DMS53 (cell line): ENCODE results near the gene SLC35E2B.
"Not testable (repeated sequence)": the region's sequence is repeated elsewhere in the genome, so short reads cannot be mapped to it uniquely, and the experiment has no call there.

ENCODE experiments used
- DNase-seq: peaks from one replicate; lab custom pipeline; 2025; lab: John Stamatoyannopoulos, UW

The SLC35E2B gene

DNA sequence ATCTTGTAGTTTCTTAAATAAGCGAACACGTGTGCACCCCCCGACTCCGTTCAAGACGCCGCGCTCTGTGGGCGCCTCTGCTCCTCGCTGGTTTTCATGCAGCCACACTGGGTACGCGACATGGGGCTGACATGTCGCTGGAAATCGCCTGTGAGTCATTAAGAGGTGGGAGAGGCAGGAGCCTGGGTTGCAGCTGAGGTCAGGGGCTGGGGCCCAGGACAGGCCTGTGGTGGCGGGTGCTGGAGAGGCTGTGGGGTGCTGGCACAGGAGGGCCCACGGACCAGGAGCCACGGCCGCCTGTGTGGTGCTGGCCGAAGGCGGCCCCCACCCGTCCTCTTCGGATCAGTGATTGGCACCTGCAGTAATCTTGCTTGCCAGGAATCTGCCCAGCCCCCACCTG lies 17.8 kb downstream of the SLC35E2B start:
- DNase-seq: not testable (repeated sequence)

DNA sequence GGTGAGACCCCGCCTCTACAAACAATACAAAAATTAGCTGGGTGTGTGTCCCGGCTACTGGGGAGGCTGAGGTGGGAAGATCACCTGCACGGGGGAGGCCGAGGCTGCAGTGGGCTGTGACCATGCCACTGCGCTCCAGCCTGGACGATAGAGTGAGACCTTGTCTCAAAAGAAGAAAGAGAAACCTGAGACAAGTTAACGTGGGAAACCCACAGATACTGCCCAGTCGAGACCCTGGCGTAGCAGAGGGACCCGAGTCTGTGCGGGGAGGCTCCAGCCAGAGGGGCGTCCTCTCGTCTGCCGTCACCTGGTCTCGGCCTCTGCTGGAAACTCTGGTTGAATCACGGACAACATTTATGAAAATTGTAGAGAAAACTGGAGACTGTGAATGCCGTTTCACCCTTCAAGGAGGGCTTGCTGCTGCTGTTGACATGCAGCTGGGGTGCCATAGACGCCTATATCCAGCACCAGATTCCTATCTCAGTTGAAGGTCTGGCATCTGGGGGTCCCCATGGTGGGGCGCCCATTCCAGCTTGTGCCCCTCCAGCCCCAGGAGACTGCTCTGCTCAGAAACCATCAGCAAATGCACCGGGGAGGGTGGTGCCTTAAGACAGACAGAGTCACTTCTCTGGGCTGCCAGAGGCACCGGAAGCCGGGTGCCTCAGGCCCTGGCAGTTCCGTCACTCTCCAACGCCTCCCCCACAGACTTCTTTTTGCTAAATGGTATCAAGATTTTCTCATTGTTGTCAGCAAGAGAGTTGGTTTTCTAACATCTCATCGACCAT lies 20.2 kb downstream of the SLC35E2B start:
- DNase-seq: no peak

DNA sequence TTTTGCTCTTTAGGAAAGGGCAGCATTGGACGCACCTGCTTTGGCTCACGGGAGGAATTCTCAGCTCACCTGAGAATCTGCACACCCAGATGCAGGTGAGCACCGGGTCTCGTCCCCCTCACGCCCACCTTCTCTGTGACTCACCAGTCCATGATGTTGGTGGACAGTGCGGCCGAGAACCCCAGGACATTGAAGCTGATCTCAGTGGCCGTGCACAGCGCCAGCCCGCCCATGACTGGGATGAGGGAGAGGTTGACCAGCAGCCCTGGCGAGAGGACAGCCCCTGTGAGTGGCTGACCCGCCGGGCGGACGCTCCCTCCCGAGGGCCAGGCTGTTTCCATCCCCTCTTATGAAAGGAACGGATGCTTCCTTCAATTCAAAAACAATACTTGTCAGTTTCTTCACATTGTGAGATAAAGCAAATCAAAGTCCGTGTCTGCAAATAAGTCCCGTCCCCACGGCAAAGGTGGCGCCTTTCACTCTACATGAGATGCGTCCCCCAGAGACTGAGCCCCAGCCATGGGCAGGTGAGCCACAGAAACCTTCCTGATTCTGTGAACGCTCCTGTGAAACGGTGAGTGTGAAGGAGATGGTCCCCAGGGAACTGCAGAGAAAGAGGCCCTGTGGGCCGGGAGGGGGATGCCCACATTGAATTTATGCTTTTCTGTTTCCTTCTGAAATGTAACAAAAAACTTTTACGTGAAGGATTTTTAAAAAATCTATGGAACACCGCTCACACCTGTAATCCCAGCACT lies 21.1 kb downstream of the SLC35E2B start:
- DNase-seq: no peak

DNA sequence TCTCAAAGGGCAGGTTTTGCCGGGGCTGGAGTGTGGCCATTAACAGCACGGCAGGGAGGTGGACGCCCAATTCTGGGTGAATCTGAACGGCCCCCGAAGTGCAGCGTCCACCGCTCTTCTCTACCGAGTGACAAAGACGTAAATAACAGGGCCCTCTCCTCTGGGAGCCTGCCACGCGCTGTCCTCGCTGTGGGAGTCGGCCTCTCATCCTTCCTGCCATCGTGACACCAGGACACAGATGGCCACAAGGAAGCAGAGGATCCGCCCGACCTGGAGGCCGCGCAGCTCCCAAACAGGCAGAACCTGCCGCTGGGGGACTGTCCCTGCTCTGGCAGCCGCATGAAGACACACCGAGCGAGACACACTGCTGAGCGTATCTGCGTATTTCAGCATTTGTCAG lies 21.7 kb downstream of the SLC35E2B start:
- no peak for DNase-seq

DNA sequence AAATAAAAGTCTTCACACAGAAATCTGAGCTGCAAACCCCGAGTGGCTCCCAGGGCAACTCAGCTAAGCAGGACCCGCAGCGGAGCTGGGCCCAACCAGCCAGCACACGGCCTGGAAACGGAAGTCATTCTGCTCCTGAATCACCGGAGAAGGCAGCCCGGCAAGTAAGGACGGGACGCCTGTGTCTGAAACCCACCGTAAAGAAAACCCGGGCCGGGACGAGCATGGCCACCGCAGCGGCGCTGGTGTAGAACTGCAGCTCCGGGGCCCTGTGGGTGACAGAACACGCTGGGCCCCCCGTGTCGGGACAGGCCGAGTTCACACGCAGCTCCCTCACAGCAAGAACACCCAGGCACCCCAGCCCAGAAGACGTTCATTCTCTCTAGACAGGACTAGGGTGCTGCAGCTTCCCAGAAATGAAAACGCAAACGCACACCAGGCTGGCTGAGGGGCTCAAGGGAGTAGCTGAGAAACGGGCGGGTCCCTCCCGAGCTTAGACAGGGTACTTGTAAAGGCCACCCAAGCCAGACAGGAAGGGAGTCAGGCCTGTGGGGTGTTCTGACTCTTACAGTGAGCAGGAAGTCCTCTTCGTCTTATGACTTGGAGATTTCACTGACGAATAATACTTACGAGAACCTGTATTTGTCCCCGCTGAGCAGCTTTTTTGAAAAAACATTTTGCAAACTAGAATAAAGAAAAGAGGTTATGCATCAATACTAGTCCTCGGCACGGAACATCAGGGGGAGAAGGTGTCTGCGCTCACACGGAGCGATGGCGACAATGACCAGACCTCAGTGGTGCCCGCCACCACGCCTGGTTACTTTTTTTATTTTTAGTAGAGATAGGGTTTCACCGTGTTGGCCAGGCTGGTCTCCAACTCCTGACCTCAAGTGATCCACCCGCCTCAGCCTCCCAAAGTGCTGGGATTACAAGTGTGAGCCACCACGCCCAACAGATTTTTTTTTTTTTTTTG lies 22.8 kb downstream of the SLC35E2B start:
- DNase-seq: no peak

DNA sequence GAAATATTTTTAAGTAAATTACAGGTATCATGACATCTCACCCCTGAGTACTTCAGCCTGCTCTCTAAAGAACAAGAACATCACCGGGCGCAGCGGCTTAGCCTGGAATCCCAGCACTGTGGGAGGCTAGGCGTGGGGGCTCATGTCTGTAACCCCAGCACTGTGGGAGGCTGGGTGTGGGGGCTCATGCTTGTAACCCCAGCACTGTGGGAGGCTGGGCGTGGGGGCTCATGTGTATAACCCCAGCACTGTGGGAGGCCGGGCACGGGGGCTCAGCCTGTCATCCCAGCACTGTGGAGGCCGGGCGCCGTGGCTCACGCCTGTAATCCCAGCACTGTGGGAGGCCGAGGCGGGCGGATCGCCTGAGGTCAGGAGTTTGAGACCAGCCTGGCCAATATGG lies 26.1 kb downstream of the SLC35E2B start:
- DNase-seq: no peak

DNA sequence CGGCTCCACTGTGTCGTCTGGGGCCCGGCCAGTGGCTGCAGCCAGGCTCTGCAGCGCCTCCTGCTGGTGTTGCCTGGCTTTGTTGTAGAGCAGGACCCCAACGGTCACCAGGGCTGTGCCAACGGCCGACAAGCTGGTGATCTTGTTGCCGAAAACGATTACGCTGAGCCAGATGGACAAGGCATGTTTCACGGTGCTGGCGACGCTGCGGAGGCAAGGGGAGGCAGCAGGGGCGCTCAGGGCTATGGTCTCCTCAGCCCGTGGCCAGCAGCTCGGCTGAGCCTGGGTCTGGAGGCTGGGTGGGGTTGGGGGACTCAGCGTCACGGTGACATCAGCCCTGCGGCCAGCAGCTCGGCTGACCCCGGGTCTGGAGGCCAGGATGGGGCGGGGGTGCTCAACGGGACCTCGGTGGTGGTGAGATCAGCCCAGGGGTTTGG lies 26.8 kb downstream of the SLC35E2B start:
- peak; percentile 20 for DNase-seq

DNA sequence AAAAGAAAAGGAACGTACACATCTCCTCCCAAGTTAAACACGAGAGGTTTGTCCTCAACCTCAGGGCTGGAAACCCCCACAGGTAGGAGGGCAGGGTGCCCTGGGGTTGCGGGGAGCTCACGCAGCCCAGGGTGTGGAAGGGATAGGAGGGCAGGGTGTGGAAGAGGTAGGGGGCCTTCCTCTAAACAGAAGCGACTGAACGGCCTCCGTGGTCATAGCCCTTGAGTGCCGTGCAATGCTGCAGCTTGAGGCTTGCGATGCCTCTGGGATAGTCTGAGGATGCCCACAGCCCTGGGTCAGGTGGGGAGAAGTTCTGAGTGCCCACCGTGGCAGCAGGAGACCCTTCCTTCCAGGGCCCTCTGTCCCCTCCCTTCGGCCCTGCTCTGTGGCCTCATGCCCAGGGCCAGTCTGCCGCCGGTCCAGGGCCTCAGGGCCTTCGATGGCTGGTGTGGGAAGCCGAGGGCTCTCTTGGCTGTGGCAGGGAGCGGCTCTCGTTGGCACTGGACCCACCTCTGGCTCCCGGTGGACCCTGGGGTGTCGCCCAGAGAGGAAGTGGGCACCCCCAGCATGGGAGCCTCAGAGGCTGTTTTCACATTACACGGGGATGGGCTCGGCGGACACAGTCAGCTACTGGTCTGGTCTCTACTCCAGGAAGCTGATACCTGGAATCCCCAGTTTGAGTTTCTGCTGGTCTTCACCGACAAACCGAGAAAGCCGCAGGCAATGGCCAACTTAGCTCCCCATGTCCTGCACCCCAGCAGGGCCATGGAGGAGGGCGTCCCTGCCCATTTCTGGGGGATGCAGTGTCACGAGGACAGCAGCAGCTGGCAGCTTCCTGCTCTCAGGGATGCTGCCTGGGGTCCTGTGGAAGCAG lies 27.4 kb downstream of the SLC35E2B start:
- no peak for DNase-seq

DNA sequence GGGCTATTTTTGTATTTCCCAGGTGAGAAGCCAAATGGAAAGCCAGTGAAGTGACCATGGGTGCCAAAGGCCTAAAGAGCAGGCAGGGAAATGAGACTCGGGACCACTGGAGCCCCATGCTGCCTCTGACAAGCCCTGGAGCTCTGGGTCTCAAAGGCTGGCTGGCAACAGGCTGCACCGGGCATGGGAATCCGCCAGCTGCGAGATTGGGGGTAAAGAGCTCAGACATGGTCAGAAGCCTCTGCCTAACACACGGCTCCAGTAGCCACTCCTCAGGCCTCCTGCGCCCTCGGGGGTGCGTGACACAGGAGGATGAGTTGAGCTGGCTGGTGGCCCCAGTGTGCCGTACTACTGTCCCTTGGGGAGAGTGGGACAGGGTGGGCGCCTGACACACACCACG lies 28.3 kb downstream of the SLC35E2B start:
- not testable (repeated sequence) for DNase-seq

DNA sequence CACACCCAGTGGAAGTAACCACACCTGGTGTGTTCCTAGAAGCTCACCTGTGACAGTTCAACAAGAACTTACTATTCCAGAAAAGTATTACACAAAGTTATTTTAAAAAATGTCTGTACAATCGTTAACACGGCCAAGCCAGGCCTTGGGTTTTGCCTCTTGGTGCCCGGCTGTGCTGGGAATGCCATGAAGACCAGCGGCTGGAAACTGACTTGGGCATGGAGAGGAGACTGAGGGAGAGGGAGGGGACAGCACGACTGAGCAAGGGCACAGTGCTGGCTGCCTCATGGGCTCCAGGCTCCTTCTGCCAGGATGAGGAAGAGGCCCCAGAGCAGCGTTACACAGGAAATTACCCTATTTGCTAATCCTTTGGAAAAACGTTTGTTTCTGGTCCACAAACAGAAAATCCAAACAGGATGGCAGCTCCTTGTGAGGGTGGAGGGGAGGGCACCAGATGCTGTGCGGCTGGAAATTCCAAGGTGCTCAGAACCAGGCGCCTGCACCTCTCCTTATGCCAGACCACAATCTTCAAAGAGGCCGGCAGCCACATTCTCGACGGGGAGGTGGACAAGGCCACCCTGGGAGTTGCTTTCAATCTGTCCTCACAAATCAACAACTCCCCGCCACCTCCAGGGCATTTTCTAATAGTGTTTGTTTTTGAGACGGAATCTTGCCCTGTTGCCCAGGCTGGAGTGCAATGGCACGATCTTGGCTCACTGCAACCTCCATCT lies 29.6 kb downstream of the SLC35E2B start:
- DNase-seq: peak; percentile 20

DNA sequence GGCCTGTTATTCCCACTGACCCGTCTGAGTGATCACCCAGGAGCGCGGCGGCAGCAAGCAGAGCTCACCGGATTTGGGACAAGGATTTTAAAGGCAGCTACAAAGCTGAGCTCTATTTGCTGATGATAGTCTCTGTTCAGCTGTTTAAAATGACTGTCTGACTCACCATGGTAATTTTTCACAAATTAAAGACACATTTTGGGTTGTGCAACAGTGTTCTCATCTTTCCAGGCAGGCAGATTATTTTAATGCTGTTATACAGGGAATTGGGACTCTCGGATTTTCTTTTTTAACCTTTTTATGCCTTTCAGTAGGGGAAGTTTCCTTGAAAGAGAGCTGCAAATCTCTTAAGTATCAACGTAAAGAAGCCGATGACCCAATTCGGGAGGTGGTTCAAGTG lies 30.2 kb downstream of the SLC35E2B start:
- not testable (repeated sequence) for DNase-seq

DNA sequence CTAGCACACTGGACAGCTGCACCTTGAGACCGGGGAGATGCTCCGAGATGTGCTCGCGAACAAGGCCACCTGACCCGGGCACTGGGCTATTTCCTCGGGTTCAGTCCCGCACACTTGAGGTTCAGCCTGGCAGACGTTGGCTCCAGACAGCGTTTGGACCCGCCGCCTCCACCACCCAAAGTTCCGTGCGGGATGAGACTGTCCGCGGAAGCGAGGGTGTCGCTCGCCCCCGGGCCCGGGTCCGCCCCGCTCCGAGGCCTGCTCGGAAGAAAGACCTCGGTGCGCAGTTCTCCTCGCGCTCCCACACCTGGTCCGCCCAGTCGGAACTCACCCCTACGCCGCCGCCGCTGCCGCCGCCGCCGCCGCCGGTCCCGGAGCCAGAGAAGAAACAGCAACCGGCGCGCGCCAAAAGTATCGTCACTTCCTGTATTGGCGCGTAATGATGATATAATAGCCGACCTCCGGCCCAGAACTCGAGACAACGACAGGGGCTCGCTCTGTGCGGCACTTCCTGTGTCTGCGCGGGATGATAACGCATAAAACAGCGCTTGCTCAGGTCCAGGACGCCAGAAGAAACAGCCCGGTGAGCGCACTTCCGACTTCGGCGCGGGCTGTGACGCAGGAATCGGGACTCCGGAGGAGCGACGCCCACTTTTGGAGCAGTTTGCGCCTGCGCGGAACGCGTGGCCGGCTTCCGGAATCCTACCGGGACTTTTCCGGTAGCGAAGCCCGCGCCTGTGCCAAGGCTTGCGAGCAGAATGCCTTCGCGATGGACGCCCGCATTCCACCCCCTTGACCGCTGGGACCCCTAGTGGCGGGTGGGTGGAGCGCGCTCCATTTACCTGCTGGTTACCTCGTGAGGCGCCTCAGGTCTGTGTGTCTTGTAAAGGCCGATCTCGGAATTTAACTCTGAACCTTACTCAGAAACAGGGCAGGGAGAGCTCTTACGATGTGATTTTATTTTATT lies 33.7 kb downstream of the SLC35E2B start, which contains the start of gene CDK11B:
Gene CDK11B, minus strand, starts transcription at position 422 of the 967 bp plus-strand sequence. CDS start 1,519 bp downstream, outside the sequence.
- peak; percentile 94 for DNase-seq

DNA sequence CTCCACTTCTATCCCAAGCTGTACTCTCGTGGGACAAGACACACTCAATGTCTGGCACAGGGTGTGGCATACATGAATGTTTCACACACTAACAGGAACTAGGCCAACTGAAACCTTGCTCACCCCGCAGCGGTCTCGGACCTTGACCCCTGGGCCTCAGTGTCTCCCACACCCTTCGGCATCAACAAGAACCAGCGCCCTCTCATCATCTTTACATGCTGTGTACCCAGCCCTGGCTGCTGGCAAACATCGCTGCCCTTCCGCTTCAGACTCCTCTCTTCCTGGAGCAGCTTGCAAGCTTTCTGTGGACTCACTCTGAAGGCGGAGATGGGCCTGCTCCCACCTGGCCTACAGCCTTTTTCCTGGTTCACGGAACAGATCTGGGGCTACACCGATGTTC lies 44.3 kb downstream of the SLC35E2B start:
- DNase-seq: not testable (repeated sequence)

DNA sequence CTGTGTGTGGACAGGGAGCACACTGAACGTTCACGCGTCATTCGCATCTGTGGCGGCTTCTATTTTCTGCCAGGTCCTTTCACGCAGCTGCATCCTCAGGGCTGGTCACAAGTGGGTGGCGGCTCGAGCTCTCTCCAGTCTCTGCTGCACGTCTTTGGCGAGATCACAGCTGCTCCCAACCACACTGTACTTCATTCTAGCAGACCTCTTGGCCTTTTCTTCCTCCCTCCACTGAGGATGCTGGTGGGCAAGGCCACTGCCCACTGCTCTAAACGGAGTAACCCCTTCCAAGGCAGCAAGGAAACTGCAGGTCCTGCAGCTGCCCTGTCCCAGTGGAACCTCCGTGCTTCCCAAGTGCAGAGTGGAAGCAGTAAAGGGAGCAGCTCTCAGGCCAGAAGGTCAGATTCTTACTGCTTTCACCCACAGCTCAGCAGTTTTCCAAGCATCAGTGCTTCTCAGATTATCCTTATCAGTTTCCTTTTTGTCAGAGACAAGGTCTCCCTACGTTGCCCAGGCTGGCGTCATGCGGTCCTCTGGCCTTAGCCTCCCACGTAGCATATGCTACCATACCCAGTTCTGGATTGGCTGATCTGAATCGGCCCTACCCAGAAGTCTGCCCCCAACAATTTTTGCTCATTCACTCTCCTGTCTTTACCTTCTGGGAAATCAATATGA lies 44.9 kb downstream of the SLC35E2B start:
- DNase-seq: not testable (repeated sequence)

DNA sequence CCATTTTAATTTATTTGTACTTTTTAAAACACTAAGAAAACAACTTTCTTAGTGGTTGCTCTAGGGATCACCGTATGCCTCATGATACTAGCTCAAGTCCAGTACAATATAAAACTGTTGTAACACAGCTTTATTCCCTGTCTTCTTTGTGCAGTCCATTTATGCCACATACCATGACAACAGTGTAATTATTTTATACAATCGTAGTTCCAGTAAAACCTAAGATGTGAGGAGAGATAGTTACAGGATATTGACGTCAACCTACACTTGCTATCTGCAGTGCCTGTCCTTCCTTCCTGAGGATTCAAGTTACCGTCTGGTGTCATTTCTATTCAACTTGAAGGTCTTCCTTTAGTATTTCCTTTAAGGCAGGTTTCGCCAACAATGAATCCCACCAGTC lies 46.3 kb downstream of the SLC35E2B start:
- not testable (repeated sequence) for DNase-seq

DNA sequence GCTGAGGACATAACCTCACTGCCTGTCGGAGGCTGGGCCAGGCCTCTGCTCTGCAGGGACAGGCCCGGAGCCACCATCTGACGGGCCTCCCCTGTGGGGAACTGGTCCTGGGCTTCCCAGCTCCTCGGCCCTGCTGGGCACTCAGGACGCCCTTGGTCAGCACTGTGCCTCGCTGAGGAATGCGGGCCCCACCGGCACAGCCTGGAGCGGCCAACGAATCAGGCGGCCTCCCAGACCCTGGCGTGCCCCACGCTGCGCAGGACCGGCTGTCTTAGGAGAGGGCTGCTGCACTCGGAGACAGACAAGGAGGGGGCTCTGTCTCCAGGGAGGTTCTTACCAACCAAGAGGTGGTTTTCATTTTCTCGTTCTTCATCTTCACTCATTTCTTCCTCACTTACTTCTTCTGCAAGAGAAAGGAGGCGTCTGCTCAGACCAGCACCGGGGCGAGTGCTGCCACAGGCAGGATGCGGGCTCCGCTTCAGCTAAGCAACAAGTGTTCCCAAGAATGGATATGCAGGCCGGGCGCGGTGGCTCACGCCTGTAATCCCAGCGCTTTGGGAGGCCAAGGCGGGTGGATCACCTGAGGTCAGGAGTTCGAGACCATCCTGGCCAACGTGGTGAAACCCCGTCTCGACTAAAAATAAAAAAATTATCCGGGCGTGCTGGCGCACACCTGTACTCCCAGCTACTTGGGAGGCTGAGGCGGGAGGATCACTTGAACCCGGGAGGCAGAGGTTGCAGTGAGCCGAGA lies 51.7 kb downstream of the SLC35E2B start:
- DNase-seq: not testable (repeated sequence)

DNA sequence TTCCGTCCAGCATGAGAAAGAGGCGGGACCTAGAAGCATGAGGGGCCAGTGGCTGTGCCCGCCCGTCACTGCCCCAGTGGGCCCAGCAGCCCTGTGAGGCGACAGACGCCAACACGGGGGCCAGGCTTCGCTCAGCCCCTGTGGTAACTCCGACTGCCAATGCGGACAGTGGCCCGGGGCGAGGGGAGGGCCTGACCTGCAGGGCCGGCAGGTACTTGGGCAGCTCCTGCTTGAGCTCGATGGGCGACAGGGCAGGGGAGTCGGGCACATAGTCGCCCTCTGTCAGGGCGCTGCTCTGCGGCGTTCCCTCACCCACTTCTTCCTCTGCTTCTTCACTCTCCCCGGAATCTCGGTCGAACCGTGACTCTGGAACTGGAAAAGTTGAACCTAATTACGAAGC lies 52.5 kb downstream of the SLC35E2B start:
- not testable (repeated sequence) for DNase-seq

DNA sequence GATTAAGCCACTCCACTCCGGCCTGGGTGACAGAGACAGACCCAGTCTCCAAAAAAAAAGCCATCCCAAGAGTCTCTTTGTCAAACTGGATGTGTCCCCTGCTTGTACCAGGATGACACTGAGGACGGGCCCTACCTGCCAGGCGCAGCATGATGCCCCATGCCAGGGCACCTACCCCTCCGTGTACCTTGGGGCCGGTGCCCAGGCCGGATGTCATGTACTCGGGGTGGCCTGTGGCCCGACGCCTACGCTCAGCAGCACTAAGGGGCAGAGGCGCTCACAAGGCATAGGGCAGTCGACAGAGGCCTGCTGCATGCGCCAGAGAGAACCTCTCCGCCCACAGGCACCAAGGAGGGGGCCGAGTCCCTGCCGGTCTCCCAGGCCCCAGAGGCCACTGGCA lies 53.2 kb downstream of the SLC35E2B start:
- DNase-seq: not testable (repeated sequence)
